B cell (primary cell): ENCODE results near the gene GIMAP1. TPM values are rescaled to one million over a fixed set of nuclear protein-coding genes. Genes with fewer than 3 reads are reported as not detected.

Source experiments
- ATAC-seq: fragments of 200-7000 bp; cut with Tn5 transposase; one replicate; pipeline ENCODE4 v1.10.0; 2021; ENCODE audit warnings: low read depth, mild to moderate bottlenecking, moderate number of reproducible peaks, moderate library complexity
- CTCF ChIA-PET: fragments of 350-600 bp; sonication (Branson Sonifier 250); formaldehyde crosslinking; loops from one replicate; lab custom pipeline; 2021; ENCODE audit warnings: antibody characterized with exemption, inconsistent platforms; lab: Charles Lee
- POLR2A ChIA-PET: fragments of 350-600 bp; sonication (Branson Sonifier 250); formaldehyde crosslinking; loops from one replicate; lab custom pipeline; 2021; ENCODE audit warnings: antibody characterized with exemption; lab: Charles Lee
- DNase-seq: peaks from one replicate; pipeline ENCODE4 v3.0.0; 2013
- H2AFZ ChIP-seq: 2 replicates; pipeline ENCODE4 v1.6.1; 2012; ENCODE audit warnings: mild to moderate bottlenecking, low read depth, low read length; ENCODE audit not compliant: insufficient read depth, poor library complexity, severe bottlenecking
- H3K27ac ChIP-seq, 2 donors: 1 replicate in 1 of 2; 2 replicates in 1 of 2; pipeline ENCODE4 v1.5.1; 2012 to 2013; ENCODE audit warnings: low read length in 2 of 2, mild to moderate bottlenecking in 2 of 2, moderate library complexity in 1 of 2
- H3K27me3 ChIP-seq, 4 experiments: fragments of 200-600 bp in 1 of 4; sonication (generic) in 1 of 4; replicated peaks in 1 of 4; 1 replicate in 2 of 4; 2 replicates in 2 of 4; pipeline versions ENCODE4 v1.6.1 to v1.7.0; 2013 to 2016; ENCODE audit warnings: low read length in 3 of 4, mild to moderate bottlenecking in 2 of 4, mixed read lengths in 1 of 4, moderate library complexity in 1 of 4; ENCODE audit not compliant: insufficient read depth in 4 of 4, control insufficient read depth in 3 of 4; ENCODE audit errors: control extremely low read depth in 1 of 4
- H3K36me3 ChIP-seq, 2 experiments: replicated peaks in 1 of 2; 1 replicate in 1 of 2; 2 replicates in 1 of 2; pipeline versions ENCODE4 v1.6.1 to v1.7.1; 2013; ENCODE audit warnings: low read length in 1 of 2; ENCODE audit not compliant: insufficient read depth in 2 of 2, control insufficient read depth in 1 of 2; ENCODE audit errors: control extremely low read depth in 1 of 2, extremely low read depth in 1 of 2
- H3K4me1 ChIP-seq, 2 donors: fragments of 200-600 bp in 1 of 2; sonication (generic) in 1 of 2; 1 replicate in 1 of 2; 2 replicates in 1 of 2; pipeline versions ENCODE4 v1.5.1 to v1.6.1; 2013 to 2017; ENCODE audit warnings: low read length in 2 of 2; ENCODE audit not compliant: control insufficient read depth in 2 of 2, insufficient read depth in 2 of 2
- H3K4me2 ChIP-seq: replicated peaks from 2 replicates; pipeline ENCODE3; 2012; ENCODE audit warnings: mild to moderate bottlenecking, low read depth, low read length; ENCODE audit not compliant: poor library complexity, severe bottlenecking
- H3K4me3 ChIP-seq, 5 experiments: fragments of 200-600 bp in 1 of 5; sonication (generic) in 1 of 5; 1 replicate in 3 of 5; 2 replicates in 2 of 5; pipeline versions ENCODE4 v1.5.1 to v1.7.0; 2011 to 2016; ENCODE audit warnings: low read length in 4 of 5, mild to moderate bottlenecking in 4 of 5, low read depth in 2 of 5, control low read depth in 1 of 5, moderate library complexity in 1 of 5; ENCODE audit not compliant: insufficient read depth in 1 of 5; ENCODE audit errors: control extremely low read depth in 1 of 5, extremely low read depth in 1 of 5
- H3K79me2 ChIP-seq: fragments of 200-600 bp; sonication (generic); one replicate; pipeline ENCODE4 v1.6.0; 2016; ENCODE audit warnings: low read length; ENCODE audit not compliant: control insufficient read depth, insufficient read depth
- H3K9ac ChIP-seq: fragments of 200-600 bp; sonication (generic); 2 replicates; pipeline ENCODE4 v1.6.1; 2017; ENCODE audit warnings: mild to moderate bottlenecking, low read length, moderate library complexity
- H3K9me3 ChIP-seq, 3 donors: one replicate each; pipeline versions ENCODE4 v1.6.1 to v1.7.1; 2013; ENCODE audit warnings: low read length in 2 of 3; ENCODE audit not compliant: control insufficient read depth in 2 of 3, insufficient read depth in 1 of 3; ENCODE audit errors: control extremely low read depth in 1 of 3
- H4K20me1 ChIP-seq: 2 replicates; pipeline ENCODE4 v1.6.0; 2012; ENCODE audit warnings: mild to moderate bottlenecking, low read length; ENCODE audit not compliant: insufficient read depth, control insufficient read depth, poor library complexity, severe bottlenecking
- H3K27ac Mint-ChIP-seq: one replicate; pipeline ENCODE4 v1.8.0; 2021; ENCODE audit warnings: mixed read lengths
- H3K27me3 Mint-ChIP-seq: one replicate; pipeline ENCODE4 v1.8.0; 2021; ENCODE audit warnings: mixed read lengths
- H3K4me1 Mint-ChIP-seq: one replicate; pipeline ENCODE4 v1.8.0; 2021; ENCODE audit warnings: mixed read lengths
- H3K4me3 Mint-ChIP-seq: one replicate; pipeline ENCODE4 v1.8.0; 2021; ENCODE audit warnings: mixed read lengths
- H3K9me3 Mint-ChIP-seq: one replicate; pipeline ENCODE4 v1.8.0; 2022; ENCODE audit warnings: mixed read lengths; ENCODE audit not compliant: insufficient read depth
- EZH2 ChIP-seq: IDR thresholded peaks from 2 replicates; pipeline ENCODE4 v1.6.1; 2012; ENCODE audit warnings: borderline replicate concordance, low read depth, mild to moderate bottlenecking, moderate library complexity, low read length; ENCODE audit not compliant: insufficient read depth, poor library complexity, severe bottlenecking
- WGBS: methylation state at CpG from one replicate; pipeline ENCODE4 v1.1.5; 2013; ENCODE audit warnings: missing lambda C conversion rate; ENCODE audit not compliant: insufficient coverage; 5-methylcytosine and 5-hydroxymethylcytosine counted together
- intact Hi-C: fragments of 100-400 bp; cut with micrococcal nuclease; formaldehyde crosslinking; loops from one replicate; pipeline ENCODE4 v1.10.0; 2022
- polyA plus RNA-seq: library from polyadenylated mRNA; depleted of rRNA; stranded (reverse); fragments of >200 nt; gene quantifications from 2 replicates; pipeline ENCODE4 v1.2.3, GENCODE V29; 2012
- total RNA-seq, 2 donors: library from RNA; stranded (reverse); fragments of 120-200 nt in 1 of 2; gene quantifications; 1 replicate in 1 of 2; 2 replicates in 1 of 2; pipeline versions ENCODE4 v1.2.3 to v1.2.4, GENCODE V29; 2013 to 2022
- TF ChIP-seq, protein P1 (sequence below): fragments of 200-600 bp; IDR thresholded peaks from one replicate; pipeline ENCODE4 v1.8.0; 2022; ENCODE audit warnings: antibody characterized with exemption, mild to moderate bottlenecking

GIMAP1 gene
- total and polyA plus RNA-seq, 2 donors (not counting 1 experiment from before 2014, with no cell fraction given): 0.30 to 0.63 TPM

DNA sequence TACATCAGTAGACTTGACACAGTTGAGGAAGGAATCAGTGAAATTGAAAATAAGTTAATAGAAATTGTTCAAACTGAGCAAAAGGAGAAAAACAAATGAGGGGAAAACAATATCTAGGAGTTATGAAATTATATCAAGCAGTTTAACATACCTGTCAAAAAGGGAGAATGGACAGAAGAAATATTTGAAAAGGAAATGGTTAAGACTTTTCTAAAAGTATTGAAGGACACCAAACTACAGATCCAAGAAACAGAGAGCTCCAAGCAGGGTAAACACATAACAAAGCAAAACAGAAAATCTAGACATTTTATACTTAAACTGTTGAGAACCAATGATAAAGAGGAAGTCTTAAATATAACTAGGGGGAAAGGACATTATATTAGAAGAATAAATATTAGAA lies 12.2 kb downstream of the GIMAP1 start:
- DNase-seq: no peak
- H3K4me1 ChIP-seq: no peaks in the 10 kb centered on the region
- Mint-ChIP-seq H3K27ac (no peak overlapping the region), H3K4me1 (no peaks in the 10 kb centered on the region), H3K9me3 (peaks cover 2% of the 10 kb centered on the region), H3K27me3 (peaks cover 15% of the 10 kb centered on the region), H3K4me3 (no peak overlapping the region)
- H3K4me2 ChIP-seq: no peak overlapping the region
- no peak overlapping the region for H3K9ac ChIP-seq
- intact Hi-C loops: no loop called here
- H3K27me3 ChIP-seq: no peaks in the 10 kb centered on the region
- no peak for ATAC-seq
- TF ChIP-seq, protein P1, sequence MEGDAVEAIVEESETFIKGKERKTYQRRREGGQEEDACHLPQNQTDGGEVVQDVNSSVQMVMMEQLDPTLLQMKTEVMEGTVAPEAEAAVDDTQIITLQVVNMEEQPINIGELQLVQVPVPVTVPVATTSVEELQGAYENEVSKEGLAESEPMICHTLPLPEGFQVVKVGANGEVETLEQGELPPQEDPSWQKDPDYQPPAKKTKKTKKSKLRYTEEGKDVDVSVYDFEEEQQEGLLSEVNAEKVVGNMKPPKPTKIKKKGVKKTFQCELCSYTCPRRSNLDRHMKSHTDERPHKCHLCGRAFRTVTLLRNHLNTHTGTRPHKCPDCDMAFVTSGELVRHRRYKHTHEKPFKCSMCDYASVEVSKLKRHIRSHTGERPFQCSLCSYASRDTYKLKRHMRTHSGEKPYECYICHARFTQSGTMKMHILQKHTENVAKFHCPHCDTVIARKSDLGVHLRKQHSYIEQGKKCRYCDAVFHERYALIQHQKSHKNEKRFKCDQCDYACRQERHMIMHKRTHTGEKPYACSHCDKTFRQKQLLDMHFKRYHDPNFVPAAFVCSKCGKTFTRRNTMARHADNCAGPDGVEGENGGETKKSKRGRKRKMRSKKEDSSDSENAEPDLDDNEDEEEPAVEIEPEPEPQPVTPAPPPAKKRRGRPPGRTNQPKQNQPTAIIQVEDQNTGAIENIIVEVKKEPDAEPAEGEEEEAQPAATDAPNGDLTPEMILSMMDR: no peak
- TF ChIP-seq EZH2: no peak
- H3K79me2 ChIP-seq: no peaks in the 10 kb centered on the region
- H3K4me3 ChIP-seq: no peak overlapping the region
- H3K27ac ChIP-seq: no peak overlapping the region
- ChIA-PET POLR2A (no interaction called here), CTCF (no interaction called here)
- H3K36me3 ChIP-seq: no peaks in the 10 kb centered on the region
- peaks cover 0 to 2% (median 0%) of the 10 kb centered on the region in 3 donors for H3K9me3 ChIP-seq
- no peak overlapping the region for H2AFZ ChIP-seq
- no peaks in the 10 kb centered on the region for H4K20me1 ChIP-seq

DNA sequence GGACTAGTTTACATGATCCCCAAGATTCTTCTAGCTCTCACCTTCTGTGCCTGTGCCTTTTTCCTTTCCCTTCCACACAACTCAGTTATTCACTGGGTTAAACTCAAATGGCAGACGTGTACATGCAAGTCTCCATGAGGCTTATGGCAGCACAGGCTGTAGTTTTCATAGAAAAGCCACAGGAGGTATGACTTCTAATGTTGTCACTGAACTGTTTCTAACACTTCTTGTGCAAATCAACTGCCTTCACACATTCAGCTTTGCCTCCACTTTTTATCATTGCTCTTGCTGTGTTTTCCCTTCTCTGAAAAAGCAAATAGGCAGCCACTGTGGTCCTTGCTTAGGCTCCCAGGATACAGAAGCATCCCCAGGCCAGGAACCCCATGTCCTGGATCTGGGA lies 15.5 kb downstream of the GIMAP1 start:
- H3K27ac ChIP-seq: no peak overlapping the region
- no peak overlapping the region for H3K9ac ChIP-seq
- no CpG with 5 or more reads among the region's 1 CpG for WGBS
- no peaks in the 10 kb centered on the region for H3K79me2 ChIP-seq
- ChIA-PET CTCF (interaction anchor here (1.2 kb wide), 1 partner anchor 283 kb away, joined by 3 read pairs; no protein-coding TSS in a partner anchor), POLR2A (no interaction called here)
- peaks cover 0 to 2% (median 0%) of the 10 kb centered on the region in 3 donors for H3K9me3 ChIP-seq
- ATAC-seq: no peak
- Mint-ChIP-seq H3K27ac (no peak overlapping the region), H3K9me3 (peaks cover 2% of the 10 kb centered on the region), H3K4me3 (no peak overlapping the region), H3K27me3 (peaks cover 7% of the 10 kb centered on the region), H3K4me1 (no peaks in the 10 kb centered on the region)
- H2AFZ ChIP-seq: no peak overlapping the region
- no peaks in the 10 kb centered on the region for H3K27me3 ChIP-seq
- peaks cover 0 to 2% of the 10 kb centered on the region in 2 donors for H3K4me1 ChIP-seq
- no peak for DNase-seq
- H4K20me1 ChIP-seq: no peaks in the 10 kb centered on the region
- no peak overlapping the region for H3K4me3 ChIP-seq
- no peak for TF ChIP-seq EZH2
- TF ChIP-seq, protein P1: no peak
- no peaks in the 10 kb centered on the region for H3K36me3 ChIP-seq
- intact Hi-C loops: no loop called here
- no peak overlapping the region for H3K4me2 ChIP-seq
